Activated CD8-positive, alpha-beta memory T cell treated with anti-CD3 and anti-CD28 coated beads for 1 hour (primary cell): ENCODE data around the gene PTPN3.

Source experiments
- DNase-seq, 2 donors: peaks; one replicate each; pipeline ENCODE4 v3.0.0-alpha.2; 2020; ENCODE audit warnings: low read depth in 1 of 2; ENCODE audit errors: extremely low read depth in 1 of 2

PTPN3 gene

GRCh38 chr9:109507421-109507838 is 9.3 kb upstream of the PTPN3 start:
- no peak for DNase-seq

- no peak for DNase-seq
These were observed 8.1 kb upstream of the PTPN3 start for GRCh38 chr9:109506097-109506712.

DNA sequence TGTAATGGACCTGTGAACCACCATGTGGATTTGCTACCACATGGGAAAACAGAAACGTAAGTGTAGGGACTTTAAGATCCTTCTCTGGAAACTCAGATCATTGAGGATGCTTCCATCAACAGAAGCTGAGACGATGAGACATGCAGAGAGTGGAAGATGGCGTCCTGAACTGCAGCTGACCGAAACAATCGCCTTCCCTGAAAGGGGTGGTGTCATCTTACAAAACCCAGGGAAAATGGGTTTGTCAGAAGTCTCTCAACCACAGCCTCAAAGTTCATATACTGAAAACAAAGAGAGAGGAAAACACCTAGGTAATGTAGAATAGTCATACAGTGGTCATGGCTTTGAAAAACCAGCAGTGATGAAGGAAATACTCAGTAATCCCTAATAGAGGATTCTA is 6.6 kb upstream of the PTPN3 start:
- DNase-seq: no peak

GRCh38 chr9:109500421-109500974 is 2.4 kb upstream of the PTPN3 start:
- no peak for DNase-seq

DNA sequence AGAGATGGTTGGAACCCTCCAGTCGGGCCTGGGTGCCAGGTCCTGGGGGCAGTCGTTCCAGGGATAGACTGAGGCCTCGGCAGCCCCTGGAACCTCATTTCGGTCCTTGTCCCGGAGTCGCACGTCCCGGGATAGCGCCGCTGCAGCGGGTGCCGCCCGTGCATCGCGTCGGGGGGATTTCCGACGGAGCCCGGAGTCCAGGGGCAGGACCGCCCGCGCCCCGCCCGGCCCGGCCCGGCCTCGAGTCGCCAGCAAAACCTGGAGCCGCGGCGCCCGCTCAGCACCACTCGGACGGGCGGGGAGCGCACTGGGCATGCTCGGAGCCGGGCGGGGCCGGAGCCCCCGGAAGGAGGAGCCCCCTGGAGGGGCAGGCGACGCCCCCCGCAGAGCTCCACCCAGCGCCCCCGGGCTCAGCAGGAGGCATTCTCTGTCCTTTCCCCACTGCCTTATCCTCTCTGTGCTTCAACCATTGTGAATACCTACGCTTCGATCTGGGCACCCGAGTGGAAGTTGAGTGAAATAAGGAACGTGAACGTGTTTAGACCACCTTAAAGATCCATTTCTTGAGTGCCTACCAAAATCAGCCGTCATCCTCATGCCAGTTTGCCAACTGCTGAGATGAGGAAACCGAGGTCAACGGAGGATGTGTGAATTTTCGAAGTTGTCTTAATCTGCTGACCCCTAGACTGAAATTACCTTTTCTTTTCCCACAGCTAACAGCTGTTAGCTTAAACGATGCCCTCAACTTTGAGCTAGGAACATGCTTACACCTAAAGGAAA is 1.7 kb upstream of the PTPN3 start:
- DNase-seq: no peak

- DNase-seq: no peak
These were observed 1.1 kb upstream of the PTPN3 start for GRCh38 chr9:109499093-109499630.

DNA sequence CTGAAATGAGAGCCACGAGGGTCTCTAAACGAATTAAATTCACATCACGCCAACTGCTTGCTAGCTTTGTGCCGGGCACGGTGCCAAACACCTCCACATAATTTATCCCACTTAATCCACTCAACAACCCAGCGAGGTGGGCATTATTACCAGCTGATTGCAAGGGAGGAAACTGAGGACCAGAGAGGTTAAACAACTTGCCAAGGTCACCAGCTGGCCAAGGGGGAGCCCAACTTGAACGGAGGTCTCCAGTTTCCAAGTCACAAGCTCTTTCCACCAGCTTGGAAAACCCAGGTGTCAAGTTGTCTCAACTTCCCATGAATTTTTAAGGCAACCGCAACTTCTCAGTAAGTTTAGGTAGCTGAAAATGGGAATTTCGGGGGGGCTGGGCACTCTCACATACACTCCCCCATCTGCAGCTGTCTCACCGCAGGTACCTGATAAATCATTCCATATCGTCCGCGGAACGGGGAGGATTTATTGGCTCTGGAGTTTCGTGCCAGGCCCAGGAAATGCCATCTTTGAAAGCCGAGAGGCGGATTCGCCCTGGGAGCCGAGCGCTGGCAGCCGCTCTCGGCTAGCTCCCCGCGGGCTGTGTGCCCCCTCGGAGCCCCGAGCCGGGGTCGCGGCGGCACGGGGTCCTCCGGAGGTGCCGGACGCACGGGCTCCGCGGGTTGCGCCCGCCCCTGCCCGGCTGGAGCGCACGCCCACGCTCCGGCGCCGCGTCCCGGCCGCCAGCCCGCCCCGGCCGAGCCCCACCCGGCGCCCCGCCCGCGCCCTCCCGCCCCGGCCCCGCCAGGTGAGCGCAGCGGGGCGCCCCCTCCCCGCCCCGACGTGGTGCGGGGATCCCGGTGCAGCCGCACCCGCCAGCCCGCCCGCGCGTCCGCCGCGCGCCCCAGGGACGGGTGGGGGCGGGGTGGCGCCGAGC is 617 bp downstream of the PTPN3 start:
- DNase-seq: no peak

- no peak for DNase-seq
These were observed 1.3 kb downstream of the PTPN3 start for GRCh38 chr9:109496841-109497225.

- no peak for DNase-seq
These were observed 1.9 kb downstream of the PTPN3 start for GRCh38 chr9:109496218-109496617.

DNA sequence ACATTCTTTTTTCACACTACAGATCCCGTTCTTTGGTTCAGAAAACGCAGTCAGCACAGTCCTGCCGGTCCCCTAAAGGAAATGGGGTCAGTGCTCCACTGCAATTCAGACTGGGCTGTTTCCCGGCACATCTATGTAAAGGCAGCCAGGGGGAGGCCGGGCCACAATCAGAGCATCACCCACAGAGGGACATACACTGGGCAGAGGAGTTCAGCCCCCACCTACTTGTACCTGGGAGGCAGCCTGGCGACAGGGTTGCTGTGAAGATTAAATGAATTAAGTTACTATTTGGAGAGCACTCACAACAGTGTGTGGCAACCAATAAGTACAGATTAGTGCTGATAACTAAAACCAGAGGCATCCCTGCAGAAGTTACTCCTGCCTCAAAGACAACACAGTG is 4.5 kb downstream of the PTPN3 start:
- no peak for DNase-seq

- DNase-seq: no peak
These were observed 6.5 kb downstream of the PTPN3 start for GRCh38 chr9:109491590-109491989.

- no peak for DNase-seq
These were observed 9.2 kb downstream of the PTPN3 start for GRCh38 chr9:109488791-109489492.

- no peak for DNase-seq
These were observed 9.8 kb downstream of the PTPN3 start for GRCh38 chr9:109488351-109488750.

DNA sequence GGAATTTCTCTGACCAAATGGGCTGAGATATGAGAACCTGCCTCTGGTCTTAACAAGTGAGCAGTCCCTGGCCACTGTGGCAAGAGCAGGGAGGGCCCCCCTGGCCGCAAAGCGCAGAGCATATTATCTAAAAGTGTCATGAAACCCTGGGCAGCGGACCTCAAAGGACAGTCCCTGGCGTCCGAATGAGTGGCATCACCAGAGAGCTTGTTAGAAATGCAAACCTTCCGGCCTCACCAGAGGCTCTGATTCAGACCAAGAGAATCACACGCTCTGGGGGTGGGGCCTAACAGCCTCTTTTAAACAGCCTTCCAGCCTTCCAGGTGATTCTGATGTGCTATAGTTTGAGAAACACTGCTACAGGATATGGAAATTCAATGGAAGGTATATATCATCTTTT is 10.9 kb downstream of the PTPN3 start:
- DNase-seq: no peak

- no peak for DNase-seq
These were observed 14.2 kb downstream of the PTPN3 start for GRCh38 chr9:109483744-109484429.

- DNase-seq: no peak
These were observed 15.7 kb downstream of the PTPN3 start for GRCh38 chr9:109482391-109482916.

- no peak for DNase-seq
These were observed 16.3 kb downstream of the PTPN3 start for GRCh38 chr9:109481856-109482255.

DNA sequence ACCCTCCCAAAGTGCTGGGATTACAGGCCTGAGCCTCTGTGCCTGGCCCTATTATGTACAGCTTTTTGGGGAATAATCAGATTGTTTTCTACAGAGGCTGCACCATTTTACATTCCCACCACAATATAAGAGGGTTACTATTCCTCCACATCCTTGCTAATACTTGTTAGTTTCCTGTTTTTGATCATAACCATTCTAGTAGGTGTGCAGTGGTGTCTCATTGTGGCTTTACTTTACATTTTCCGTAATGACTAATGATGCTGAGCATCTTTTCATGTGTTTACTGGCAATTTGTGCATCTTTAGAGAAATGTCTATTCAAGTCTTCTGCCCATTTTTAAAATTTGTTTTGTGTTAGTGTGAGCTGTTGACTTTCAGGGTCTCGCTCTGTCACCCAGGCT is 18.3 kb downstream of the PTPN3 start:
- no peak for DNase-seq

- no peak for DNase-seq
These were observed 19.3 kb downstream of the PTPN3 start for GRCh38 chr9:109478665-109479380.
